ENCODE measurements around the gene SPAG17. TPM values are rescaled to one million over a fixed set of nuclear protein-coding genes. Genes with fewer than 3 reads are reported as not detected.
A peak's percentile ranks its signal among the peaks of the same experiment; 100 is the strongest.

Gene SPAG17
- polyA plus RNA-seq, 3 donors: 5.9 to 10.4 (median 7.8) TPM

GRCh38 chr1:118177998-118178397 is 7.0 kb downstream of the SPAG17 start:
- DNase-seq (ENCODE audit: low read depth in 3 of 3, low spot score in 2 of 3): no peak

- no peak for DNase-seq (ENCODE audit: low read depth in 3 of 3, low spot score in 2 of 3)
These were observed 16.0 kb downstream of the SPAG17 start for GRCh38 chr1:118169016-118169415.

- DNase-seq (ENCODE audit: low read depth in 3 of 3, low spot score in 2 of 3): no peak
These were observed 24.2 kb downstream of the SPAG17 start for GRCh38 chr1:118160806-118161205.

GRCh38 chr1:118159569-118159968 is 25.5 kb downstream of the SPAG17 start:
- peak in 2 of 3 donors; percentile 15 to 32 for DNase-seq (ENCODE audit: low read depth in 3 of 3, low spot score in 2 of 3)

- DNase-seq (ENCODE audit: low read depth in 3 of 3, low spot score in 2 of 3): no peak
These were observed 26.1 kb downstream of the SPAG17 start for GRCh38 chr1:118158924-118159323.

- no peak for DNase-seq (ENCODE audit: low read depth in 3 of 3, low spot score in 2 of 3)
These were observed 27.5 kb downstream of the SPAG17 start for GRCh38 chr1:118157506-118157905.

- DNase-seq (ENCODE audit: low read depth in 3 of 3, low spot score in 2 of 3): no peak
These were observed 29.9 kb downstream of the SPAG17 start for GRCh38 chr1:118155106-118155505.

- no peak for DNase-seq (ENCODE audit: low read depth in 3 of 3, low spot score in 2 of 3)
These were observed 30.8 kb downstream of the SPAG17 start for GRCh38 chr1:118154220-118154619.

- DNase-seq (ENCODE audit: low read depth in 3 of 3, low spot score in 2 of 3): peak; percentile 45 to 54 (median 52)
These were observed 33.6 kb downstream of the SPAG17 start for GRCh38 chr1:118151312-118151937.

GRCh38 chr1:118149799-118150198 is 35.2 kb downstream of the SPAG17 start:
- DNase-seq (ENCODE audit: low read depth in 3 of 3, low spot score in 2 of 3): no peak

- no peak for DNase-seq (ENCODE audit: low read depth in 3 of 3, low spot score in 2 of 3)
These were observed 37.0 kb downstream of the SPAG17 start for GRCh38 chr1:118148034-118148433.

- DNase-seq (ENCODE audit: low read depth in 3 of 3, low spot score in 2 of 3): no peak
These were observed 37.5 kb downstream of the SPAG17 start for GRCh38 chr1:118147522-118147921.

GRCh38 chr1:118145721-118146120 is 39.3 kb downstream of the SPAG17 start:
- DNase-seq (ENCODE audit: low read depth in 3 of 3, low spot score in 2 of 3): no peak

- no peak for DNase-seq (ENCODE audit: low read depth in 3 of 3, low spot score in 2 of 3)
These were observed 40.3 kb downstream of the SPAG17 start for GRCh38 chr1:118144684-118145083.

GRCh38 chr1:118143831-118144230 is 41.2 kb downstream of the SPAG17 start:
- DNase-seq (ENCODE audit: low read depth in 3 of 3, low spot score in 2 of 3): no peak

- no peak for DNase-seq (ENCODE audit: low read depth in 3 of 3, low spot score in 2 of 3)
These were observed 41.9 kb downstream of the SPAG17 start for GRCh38 chr1:118143121-118143520.

- DNase-seq (ENCODE audit: low read depth in 3 of 3, low spot score in 2 of 3): no peak
These were observed 42.5 kb downstream of the SPAG17 start for GRCh38 chr1:118142546-118142945.

- DNase-seq (ENCODE audit: low read depth in 3 of 3, low spot score in 2 of 3): no peak
These were observed 47.1 kb downstream of the SPAG17 start for GRCh38 chr1:118137900-118138299.

- no peak for DNase-seq (ENCODE audit: low read depth in 3 of 3, low spot score in 2 of 3)
These were observed 48.7 kb downstream of the SPAG17 start for GRCh38 chr1:118136187-118136941.

GRCh38 chr1:118132000-118132399 is 53.0 kb downstream of the SPAG17 start:
- DNase-seq (ENCODE audit: low read depth in 3 of 3, low spot score in 2 of 3): no peak

GRCh38 chr1:118128761-118129160 is 56.3 kb downstream of the SPAG17 start:
- no peak for DNase-seq (ENCODE audit: low read depth in 3 of 3, low spot score in 2 of 3)

GRCh38 chr1:118124064-118124463 is 61.0 kb downstream of the SPAG17 start:
- no peak for DNase-seq (ENCODE audit: low read depth in 3 of 3, low spot score in 2 of 3)
